Ramos (cell line): ENCODE data around the gene ZFAND6.
"Not testable (repeated sequence)": the region's sequence is repeated elsewhere in the genome, so short reads cannot be mapped to it uniquely, and the experiment has no call there.

Experiments
- in situ Hi-C: fragments of 300-500 bp; cut with MboI; formaldehyde crosslinking; loops from one replicate; pipeline ENCODE4 v1.14.3; 2022; ENCODE audit warnings: low sequenced_read_pairs; ENCODE audit not compliant: unreplicated experiment

Gene ZFAND6

GRCh38 chr15:80093854-80094418, 34.5 kb downstream of the ZFAND6 start:
- in situ Hi-C loops = no loop called here

GRCh38 chr15:80095511-80095910, 36.0 kb downstream of the ZFAND6 start:
- in situ Hi-C loops = no loop called here

- in situ Hi-C loops = no loop called here
Measured at GRCh38 chr15:80095969-80096368, 36.5 kb downstream of the ZFAND6 start.

GRCh38 chr15:80098341-80098740, 38.9 kb downstream of the ZFAND6 start:
- in situ Hi-C loops = no loop called here

- in situ Hi-C loops = no loop called here
Measured at GRCh38 chr15:80099241-80099640, 39.8 kb downstream of the ZFAND6 start.

GRCh38 chr15:80099662-80100061, 40.2 kb downstream of the ZFAND6 start:
- in situ Hi-C loops = not testable (repeated sequence)

- in situ Hi-C loops = no loop called here
Measured at GRCh38 chr15:80100247-80100646, 40.8 kb downstream of the ZFAND6 start.

GRCh38 chr15:80105193-80105592, 45.7 kb downstream of the ZFAND6 start:
- in situ Hi-C loops = no loop called here

GRCh38 chr15:80105595-80105994, 46.1 kb downstream of the ZFAND6 start:
- in situ Hi-C loops = no loop called here

GRCh38 chr15:80106051-80106450, 46.6 kb downstream of the ZFAND6 start:
- in situ Hi-C loops = no loop called here

GRCh38 chr15:80107204-80107603, 47.7 kb downstream of the ZFAND6 start:
- in situ Hi-C loops = no loop called here

GRCh38 chr15:80107774-80108173, 48.3 kb downstream of the ZFAND6 start:
- in situ Hi-C loops = no loop called here

- in situ Hi-C loops = no loop called here
Measured at GRCh38 chr15:80109388-80109787, 49.9 kb downstream of the ZFAND6 start.

GRCh38 chr15:80110920-80111319, 51.4 kb downstream of the ZFAND6 start:
- in situ Hi-C loops = no loop called here

GRCh38 chr15:80114114-80114513, 54.6 kb downstream of the ZFAND6 start:
- in situ Hi-C loops = no loop called here

- in situ Hi-C loops = no loop called here
Measured at GRCh38 chr15:80115021-80115420, 55.5 kb downstream of the ZFAND6 start.

- in situ Hi-C loops = no loop called here
Measured at GRCh38 chr15:80118956-80119355, 59.5 kb downstream of the ZFAND6 start.

GRCh38 chr15:80120636-80121035, 61.2 kb downstream of the ZFAND6 start:
- in situ Hi-C loops = no loop called here

- in situ Hi-C loops = no loop called here
Measured at GRCh38 chr15:80121546-80121945, 62.1 kb downstream of the ZFAND6 start.

- in situ Hi-C loops = no loop called here
Measured at GRCh38 chr15:80123034-80123433, 63.6 kb downstream of the ZFAND6 start.

- in situ Hi-C loops = not testable (repeated sequence)
Measured at GRCh38 chr15:80127253-80127652, 67.8 kb downstream of the ZFAND6 start.

- in situ Hi-C loops = no loop called here
Measured at GRCh38 chr15:80127911-80128310, 68.4 kb downstream of the ZFAND6 start.

- in situ Hi-C loops = no loop called here
Measured at GRCh38 chr15:80132382-80132781, 72.9 kb downstream of the ZFAND6 start.
